Stimulated activated CD4-positive, alpha-beta T cell treated with anti-CD3 and anti-CD28 coated beads, TNF-alpha, amount 100 ng/mL, for 4 hours (primary cell): ENCODE results near the gene NEMP1.
"Not testable (repeated sequence)": the region's sequence is repeated elsewhere in the genome, so short reads cannot be mapped to it uniquely, and the experiment has no call there.

Experiments used
- DNase-seq, 3 experiments: peaks; one replicate each; pipeline ENCODE4 v3.0.0-alpha.2; 2020; ENCODE audit warnings: low read depth in 3 of 3

Gene NEMP1, protein sequence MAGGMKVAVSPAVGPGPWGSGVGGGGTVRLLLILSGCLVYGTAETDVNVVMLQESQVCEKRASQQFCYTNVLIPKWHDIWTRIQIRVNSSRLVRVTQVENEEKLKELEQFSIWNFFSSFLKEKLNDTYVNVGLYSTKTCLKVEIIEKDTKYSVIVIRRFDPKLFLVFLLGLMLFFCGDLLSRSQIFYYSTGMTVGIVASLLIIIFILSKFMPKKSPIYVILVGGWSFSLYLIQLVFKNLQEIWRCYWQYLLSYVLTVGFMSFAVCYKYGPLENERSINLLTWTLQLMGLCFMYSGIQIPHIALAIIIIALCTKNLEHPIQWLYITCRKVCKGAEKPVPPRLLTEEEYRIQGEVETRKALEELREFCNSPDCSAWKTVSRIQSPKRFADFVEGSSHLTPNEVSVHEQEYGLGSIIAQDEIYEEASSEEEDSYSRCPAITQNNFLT

DNA sequence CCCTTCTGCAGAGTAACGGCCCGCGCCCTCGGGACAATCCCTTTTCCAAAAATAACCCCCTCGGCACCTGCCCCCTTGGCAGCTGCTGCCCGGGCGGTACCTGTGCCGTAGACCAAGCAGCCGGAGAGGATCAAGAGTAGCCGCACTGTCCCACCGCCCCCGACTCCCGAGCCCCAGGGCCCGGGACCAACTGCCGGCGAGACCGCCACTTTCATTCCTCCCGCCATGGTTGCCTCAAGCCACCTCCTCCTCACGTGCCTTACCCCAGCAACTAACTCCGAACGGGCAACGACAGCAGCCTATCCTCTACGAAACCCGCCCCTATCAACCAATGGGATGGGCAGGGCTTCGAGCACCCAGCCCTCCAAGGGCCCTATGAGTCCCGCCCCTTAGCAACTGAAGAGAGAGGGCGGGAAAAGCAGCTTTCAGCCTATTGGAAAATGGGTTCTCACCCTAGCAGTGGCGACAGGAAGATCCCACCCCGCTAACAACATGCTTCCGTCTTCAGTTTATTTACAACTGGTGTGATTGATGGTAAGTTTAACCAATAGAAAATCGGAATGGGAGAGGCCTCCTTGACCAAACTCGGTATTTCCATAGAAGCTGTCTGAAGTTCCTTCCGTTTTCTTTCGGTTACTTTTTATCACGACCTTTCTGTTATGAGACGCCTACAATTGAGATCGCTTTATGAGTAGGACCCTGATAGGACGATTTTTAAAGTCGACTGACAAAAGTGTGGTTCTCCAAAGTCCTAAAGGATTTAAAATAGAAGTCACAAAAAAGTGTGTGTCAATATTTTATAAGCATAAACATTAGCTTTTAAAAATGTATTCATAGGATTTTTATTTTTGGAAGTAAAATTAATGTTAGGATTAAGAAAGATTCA, at the start of gene NEMP1:
Gene NEMP1 (minus strand): TSS at position 273 of the 886 bp plus-strand sequence. CDS start 46 bp downstream, at position 227.
- peak; percentile 68 to 93 (median 89) for DNase-seq

DNA sequence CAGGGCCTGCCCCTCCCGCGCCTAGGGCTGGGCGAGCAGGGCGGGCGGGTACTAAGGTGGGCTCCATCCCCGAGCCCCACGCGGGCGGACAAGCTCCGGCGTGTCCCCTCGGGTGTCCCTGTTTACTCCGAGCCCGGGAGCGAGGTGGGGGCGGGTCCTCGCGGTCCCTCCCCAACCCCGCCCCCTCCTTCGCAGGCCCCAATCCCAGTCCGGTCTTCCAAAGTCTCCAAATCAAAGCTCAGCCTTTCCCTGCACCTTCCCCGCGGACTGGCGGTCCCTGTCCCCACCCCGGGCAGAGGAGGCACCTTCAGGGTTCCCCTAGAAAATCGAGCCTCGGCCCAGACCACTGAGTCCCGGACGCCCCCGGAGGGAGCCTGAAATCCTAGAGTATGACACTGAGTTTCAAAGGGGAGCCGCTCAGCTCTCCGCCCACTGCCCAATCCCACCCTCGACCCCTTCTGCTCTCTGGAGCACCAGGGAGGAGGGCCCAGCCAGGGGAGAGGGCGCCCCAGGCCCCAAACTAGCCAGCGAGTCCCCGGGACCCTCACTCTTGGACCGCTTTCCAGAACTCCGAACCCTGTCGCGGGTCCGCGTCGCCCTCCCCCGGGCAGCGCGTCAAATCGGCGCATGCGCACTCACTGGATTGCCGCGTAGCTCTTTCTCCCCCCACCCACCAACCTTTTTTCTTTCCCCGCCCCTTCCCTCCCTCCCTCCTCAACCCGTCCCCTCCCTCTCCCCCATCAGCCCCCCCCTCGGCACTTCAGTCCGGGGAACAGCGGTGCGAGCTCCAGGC, 49.3 kb upstream of the NEMP1 start, which contains the start of gene LRP1:
Gene LRP1 (plus strand): TSS at position 758 of the 793 bp plus-strand sequence. CDS start 482 bp downstream, outside the sequence.
- peak; percentile 64 to 73 (median 71) for DNase-seq

DNA sequence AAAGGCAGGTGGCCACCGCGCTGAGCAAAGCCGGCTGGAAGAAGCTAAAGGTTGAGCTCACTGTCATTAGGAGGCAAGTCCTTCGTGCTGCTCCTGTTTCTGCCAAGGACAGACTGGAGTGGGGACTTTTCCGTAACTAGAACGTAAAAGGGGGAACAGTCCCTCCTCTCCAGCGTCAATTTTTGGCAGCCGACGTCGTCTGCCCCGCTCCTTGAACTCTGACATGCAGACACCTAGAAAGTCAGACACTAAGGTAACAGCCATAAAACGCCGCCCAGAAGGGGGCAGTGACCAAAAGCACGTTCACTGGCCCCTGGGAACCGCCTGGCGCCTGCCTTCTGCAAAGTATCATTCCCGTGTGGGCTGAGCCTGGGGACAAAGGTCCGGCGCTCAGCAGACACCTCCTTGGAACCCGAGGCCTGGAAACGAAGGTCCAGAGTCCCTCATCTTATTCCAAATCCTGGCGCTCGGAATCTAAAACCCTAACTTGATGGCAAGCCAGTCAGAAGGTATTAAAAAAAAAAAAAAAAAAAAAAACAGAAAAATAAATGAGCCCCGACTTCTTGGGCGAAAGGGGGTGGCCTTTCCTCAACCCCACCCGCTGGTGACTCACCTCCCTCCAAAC, 48.6 kb upstream of the NEMP1 start:
- peak in 2 of 3 experiments; percentile 59 to 61 for DNase-seq

DNA sequence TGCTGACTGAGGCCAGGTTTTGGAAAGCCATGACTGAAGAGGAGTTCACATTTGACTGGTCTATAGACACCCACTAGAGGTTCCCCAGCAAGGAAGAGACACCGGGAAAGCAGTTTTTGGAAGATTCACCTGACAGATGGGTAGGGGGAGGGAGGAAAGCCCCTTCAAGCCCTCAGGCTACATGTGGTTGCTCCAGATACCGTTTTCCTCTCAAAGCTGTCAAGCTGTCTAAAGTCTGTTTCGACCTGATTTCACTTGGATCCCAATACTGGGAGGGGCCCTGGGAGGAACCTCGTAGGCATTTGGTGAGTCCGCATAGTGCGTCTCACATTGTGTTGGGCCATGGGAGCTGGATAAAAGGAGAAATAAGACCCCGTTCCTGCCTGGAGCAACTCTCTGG, 48.0 kb upstream of the NEMP1 start:
- no peak for DNase-seq

DNA sequence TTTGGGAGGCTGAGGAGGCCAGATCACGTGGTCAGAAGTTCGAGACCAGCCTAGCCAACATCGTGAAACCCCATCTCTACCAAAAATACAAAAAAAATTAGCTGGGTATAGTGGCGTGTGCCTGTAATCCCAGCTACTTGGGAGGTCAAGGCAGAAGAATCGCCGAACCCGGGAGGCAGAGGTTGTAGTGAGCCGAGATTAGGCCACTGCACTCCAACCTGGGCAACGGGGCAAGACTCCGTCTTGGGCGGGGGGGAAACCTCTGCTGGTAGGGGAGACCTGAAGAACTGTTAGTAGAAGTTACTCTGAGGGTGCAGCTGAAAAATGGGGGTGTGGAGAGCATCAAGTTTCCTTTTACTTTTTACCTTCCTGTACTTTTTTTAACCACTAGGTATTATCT, 47.5 kb upstream of the NEMP1 start:
- no peak for DNase-seq

DNA sequence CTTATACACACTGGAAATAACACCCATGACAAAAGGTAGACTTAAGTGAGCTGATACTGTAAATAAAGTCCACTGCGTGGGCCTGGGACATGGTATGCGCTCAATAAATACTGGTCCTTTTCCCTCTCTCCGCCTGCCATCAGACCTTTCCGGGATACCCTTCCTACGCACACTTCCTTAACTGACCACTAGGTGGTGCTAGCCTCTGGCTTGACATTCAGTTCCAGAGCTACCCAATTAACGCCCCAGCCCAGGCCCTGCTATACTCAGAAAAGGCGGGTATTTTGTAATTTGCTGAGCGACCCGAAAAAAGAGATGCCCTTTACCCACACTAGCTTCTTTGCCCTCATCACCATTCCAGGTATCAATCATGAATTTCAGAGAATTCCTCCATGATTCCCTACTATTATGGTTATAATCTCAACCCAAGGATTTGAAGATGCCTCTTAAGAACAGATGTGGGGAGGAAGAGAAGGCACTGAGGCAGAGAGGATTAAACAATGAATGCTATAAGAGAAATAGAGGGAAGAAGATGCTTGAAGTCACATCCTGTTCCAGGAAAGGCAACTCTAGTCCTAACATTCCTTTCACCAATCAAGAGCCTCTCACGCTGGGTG, 45.8 kb upstream of the NEMP1 start:
- DNase-seq, result peak; percentile 39 to 64 (median 52)

DNA sequence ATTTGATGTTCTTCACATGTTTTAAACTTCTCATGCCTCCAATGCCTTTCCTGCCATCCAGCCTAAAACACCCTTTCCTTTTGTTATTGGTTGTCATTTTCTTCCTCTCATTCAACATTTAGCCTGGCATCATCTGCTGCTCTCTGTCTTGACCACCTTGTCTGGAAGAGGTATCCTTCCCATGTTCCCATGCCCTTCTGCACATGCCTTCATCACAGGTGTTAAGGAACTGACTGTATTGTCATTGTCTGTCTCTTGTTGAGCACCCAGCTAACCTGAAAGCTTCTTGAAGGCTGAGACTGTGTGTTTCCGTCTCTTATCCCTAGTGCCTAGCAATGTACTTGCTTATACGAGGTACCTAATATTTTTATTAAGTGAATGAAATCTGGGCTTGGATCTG, 45.2 kb upstream of the NEMP1 start:
- no peak for DNase-seq

DNA sequence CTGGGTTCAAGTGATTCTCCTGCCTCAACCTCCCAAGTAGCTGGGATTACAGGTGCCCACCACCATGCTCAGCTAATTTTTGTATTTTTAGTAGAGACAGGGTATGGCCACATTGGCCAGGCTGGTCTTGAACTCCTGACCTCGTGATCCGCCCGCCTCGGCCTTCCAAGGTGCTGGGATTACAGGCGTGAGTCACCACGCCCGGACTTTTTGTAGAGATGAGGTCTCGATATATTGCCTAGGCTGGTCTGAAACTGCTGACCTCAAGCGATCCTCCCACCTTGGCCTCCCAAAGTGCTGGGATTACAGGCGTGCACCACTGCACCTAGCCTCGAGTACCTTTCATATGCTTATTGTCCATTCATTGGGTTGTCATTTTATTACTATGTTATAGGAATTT, 42.1 kb upstream of the NEMP1 start:
- DNase-seq, result not testable (repeated sequence)

DNA sequence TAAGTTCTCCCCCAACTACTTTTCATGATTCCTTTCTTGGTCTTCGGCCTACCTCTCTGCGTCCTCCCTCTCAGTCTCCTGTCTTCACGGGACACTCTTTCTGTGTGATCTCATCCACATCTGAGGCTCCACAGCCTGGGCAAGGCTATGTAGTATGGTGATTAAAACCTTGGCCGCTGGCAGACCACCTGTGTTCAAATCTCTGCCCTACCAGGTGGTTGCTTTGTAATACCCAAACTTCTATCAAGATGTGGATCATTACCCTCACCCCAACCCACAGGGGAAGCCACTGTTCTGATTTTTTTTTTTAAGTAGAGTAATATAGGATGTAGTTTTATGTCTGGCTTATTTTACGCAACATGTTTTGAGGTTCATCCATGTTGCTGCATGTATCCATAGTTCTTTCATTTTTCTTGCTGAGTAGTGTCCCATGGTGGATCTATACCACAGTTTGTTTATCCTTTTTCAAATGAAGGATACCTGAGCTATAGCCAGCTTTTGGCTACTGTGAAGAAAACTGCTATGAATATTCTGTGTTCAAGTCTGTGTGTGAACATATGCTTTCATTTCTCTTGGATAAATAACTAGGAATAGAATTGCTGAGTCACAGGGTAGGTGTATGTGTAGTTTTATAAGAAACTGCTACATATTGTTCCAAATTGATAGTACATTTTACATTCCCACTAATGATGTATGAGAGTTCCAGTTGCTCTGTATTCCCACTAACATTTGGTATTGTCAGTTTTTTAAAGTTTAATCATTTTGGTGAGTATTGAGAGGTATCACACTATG, 40.9 kb upstream of the NEMP1 start:
- DNase-seq, result no peak

DNA sequence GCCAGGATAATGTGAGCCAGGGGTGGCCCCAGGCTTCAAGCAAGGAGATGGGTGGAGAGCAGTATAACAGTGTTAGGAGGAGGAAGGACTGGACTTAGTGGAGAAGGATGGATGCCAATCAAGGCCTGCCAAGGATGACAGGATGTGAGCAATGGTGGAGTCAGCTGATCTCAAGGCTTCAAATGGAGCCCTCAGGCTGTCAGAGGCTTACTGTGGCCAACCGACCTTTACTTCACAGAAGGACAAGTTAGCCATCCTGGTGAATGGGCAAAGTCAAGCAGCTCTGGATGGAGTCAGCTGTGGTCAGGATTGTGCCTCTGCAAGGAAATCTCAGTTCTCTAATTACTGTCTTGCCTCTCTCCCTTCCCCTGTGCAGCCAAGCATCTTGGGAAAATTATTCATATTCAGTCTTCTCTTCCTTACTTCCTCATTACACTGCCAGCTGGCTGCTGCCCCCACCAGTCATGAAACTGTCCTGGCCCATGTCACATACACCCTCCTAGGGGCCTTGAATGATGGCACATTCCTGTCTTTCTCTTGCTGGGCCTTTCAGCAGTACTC, 40.2 kb upstream of the NEMP1 start:
- DNase-seq, result no peak

DNA sequence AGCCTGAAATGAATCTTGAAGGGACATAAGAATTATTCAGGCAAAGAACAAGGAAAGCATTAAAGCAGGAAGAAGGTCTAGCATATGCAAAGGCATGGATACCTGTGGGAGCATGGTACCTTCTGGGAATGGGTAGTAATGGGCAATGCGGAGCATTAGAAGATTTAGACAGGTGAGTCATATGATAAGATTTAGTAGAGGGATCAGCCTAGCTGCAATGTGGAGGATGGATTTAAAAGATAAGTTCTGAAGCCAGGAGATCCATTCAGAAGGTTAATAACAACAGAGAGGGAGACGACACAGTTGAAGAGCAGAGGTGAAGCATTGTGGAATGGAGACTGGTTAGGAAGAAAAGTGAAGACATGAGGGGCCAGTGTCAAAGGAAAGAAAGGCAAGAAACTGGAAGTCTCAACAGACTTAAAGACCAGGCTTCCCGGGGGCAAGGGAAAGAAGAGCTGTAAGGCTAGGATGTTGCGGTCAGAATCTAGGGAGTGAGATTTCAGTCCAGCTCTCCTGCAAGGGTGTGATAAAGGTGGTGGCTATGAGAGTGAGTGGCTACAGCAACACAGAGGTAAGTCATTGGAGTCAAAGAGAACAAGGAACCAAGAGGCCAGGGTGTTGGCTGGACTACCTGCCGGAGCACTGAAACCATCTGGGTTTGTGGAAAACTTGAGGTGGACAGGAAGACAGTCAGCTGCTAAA, 38.1 kb upstream of the NEMP1 start:
- no peak for DNase-seq

DNA sequence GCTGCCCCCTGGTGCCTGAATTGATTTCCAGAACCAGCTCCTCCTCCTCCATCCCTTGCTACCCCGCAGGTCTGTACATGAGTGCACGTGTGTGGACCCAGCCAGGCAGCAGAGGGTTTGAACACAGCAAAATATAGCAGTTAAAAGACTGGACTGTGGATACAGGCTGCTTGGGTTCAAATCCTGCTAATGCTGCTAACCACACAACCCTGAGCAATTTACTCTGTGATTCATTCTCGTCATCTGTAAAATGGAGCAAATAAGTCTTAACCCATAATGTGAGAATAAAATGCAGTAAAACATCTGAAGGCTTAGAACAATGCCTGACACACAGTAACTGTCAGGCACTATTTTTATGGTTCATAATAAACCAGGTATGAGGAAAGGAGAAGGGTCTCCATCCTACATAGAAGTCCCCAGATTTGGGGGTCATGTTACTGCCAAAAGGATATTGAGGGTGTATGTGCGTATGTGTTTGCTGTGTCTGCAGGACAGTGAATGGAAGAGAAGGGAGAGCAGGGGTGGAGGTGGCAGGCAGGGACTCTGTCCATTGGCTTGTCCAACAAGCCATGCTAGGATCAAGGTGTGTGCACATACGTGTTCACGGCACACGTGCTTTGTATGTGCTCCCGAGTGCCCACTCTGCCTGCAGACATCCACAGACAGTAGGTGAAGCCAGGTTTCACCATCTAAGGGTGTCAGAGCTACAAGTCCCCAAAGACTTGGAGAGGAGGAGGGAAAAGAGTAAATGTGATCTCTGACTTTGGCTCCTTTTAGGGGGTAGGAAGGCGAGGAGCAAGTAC, 34.1 kb upstream of the NEMP1 start:
- peak in 1 of 3 experiments; percentile 82 for DNase-seq

DNA sequence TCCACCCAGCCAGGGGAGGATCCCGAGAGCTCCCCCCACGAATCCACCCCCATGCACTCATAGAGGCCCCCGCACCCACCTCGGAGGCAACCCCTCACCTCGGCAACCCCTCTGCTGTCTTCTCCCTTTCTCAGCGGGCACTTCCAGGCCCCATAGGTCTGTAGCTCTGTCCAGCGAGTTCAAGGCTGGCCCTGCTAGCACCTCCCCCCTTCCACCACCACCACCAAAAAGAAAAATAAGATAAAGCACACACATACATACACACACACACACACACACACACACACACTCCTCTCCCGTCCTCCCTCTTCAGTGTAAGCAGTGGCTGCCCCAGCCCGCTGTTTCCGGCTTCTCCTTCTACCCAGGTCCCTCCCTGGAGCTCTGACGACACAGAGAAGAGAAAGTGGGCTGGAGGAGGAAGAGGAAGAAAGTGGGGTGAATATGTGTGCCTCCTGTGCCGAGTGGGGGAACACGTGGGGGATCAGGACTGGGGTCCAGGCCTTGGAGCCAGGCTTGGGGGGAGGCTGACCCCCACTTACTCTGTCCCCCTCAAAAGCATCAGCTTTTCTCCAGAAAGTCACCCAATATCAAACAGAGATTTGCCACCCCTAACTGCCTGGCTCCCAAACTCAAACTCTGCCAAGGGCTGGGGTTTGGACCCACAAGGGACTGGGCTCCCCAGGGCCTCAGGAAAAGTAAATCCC, 32.6 kb upstream of the NEMP1 start, which contains the start of gene STAT6:
Gene STAT6 (minus strand): TSS at position 332 of the 704 bp plus-strand sequence. CDS start 3,084 bp downstream, outside the sequence.
- DNase-seq, result peak; percentile 53 to 77 (median 68)

DNA sequence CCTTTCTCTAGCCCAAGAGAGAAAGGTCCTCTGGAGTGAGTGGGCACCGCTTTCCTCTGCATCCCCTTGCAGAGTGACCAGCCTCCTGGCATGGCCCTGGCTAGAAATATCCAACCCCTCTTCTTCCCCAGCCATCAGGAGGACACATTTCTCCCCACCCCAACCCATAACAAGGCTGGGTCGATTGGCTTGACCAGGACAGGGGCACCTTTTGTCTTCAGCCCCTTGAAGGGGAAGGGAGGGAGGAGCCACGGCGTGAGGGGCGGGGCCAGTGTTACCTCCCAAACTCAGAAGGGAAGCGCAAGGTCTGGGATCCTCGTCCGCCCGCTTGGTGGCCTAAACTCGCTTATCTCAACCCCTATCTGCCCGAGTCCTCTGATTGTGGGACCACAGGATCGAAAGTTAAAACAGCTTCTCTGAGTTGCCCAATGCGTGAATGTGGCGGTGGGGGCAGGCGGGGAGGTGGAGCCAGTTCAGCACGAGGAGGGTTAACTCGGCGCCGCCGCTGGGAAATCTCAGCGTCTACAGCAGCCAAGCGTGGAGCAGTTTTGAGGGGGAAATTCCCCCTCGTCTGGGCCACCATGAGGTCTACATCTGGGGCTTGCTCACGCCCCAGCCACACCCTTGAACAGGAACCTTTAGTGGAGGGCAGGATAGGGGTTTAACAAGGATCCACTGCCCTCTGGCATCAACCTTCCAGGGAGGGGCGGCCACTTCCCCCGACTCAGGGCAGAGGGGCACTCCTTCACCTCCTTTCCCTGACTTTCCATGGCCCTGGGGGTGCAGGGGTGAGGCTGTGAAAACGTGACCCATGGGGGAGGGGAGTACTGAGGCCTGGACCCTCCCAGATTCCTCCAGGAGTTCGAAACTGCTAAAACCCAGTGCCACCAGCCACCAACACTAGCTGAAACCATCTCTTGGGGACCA, 31.8 kb upstream of the NEMP1 start:
- peak; percentile 60 to 62 (median 60) for DNase-seq

DNA sequence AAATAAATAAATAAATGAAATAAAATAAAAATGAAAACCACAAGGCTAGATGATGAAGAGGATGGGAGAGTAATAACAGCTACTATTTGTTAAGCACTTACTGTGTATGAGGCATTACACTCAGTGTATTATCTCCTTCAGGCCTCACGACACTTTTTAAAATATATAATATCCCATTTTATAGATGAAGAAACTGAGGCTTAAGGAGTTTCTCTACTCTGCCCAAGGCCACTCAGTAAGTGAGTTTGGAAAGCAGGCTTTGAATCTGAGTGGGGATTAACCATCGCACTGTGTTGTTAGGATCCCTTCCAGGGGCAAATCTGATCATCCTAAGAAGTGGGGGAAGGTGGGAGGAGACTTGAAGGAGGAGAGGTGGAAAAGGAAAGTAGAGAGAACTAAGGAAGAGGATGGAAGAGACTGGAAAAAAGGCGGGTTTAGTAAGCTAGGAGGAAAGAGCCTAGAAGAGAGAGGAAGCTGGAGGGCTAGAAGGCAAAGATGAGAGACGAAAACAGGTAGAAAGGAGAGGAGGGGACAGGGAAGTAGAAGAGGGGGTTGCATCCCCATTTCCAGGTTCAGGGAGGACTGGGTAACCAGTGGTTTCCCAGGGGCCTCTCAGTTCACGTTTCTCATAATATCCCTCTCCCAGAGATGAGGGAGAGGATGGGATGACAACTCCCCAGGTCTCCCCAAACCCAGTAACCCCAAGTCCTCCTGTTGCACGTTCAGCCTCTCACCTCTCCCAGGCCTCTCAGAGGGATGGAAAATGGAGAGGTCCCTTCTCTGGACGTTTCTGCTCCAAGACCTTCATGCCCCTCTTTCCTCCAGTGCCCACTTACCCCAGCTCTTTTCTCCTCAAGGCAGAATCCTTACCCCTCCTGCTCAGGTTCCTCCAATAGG, 30.9 kb upstream of the NEMP1 start:
- no peak for DNase-seq
